M059J (cell line): ENCODE results near the gene ZFPL1. TPM values are rescaled to one million over a fixed set of nuclear protein-coding genes. Genes with fewer than 3 reads are reported as not detected.
A peak's percentile ranks its signal among the peaks of the same experiment; 100 is the strongest.

ENCODE experiments used
- DNase-seq: peaks from one replicate; pipeline ENCODE4 v3.0.0-alpha.2; 2012; ENCODE audit warnings: low read depth
- total RNA-seq: library from RNA; depleted of rRNA; stranded (reverse); fragments of >200 nt; shearing (Covaris generic); gene quantifications from 2 replicates; pipeline ENCODE4 v1.2.3, GENCODE V29; 2014; rRNA removed

Gene ZFPL1
- total RNA-seq, 1 experiment from 2014 or later: 96.0 TPM

DNA sequence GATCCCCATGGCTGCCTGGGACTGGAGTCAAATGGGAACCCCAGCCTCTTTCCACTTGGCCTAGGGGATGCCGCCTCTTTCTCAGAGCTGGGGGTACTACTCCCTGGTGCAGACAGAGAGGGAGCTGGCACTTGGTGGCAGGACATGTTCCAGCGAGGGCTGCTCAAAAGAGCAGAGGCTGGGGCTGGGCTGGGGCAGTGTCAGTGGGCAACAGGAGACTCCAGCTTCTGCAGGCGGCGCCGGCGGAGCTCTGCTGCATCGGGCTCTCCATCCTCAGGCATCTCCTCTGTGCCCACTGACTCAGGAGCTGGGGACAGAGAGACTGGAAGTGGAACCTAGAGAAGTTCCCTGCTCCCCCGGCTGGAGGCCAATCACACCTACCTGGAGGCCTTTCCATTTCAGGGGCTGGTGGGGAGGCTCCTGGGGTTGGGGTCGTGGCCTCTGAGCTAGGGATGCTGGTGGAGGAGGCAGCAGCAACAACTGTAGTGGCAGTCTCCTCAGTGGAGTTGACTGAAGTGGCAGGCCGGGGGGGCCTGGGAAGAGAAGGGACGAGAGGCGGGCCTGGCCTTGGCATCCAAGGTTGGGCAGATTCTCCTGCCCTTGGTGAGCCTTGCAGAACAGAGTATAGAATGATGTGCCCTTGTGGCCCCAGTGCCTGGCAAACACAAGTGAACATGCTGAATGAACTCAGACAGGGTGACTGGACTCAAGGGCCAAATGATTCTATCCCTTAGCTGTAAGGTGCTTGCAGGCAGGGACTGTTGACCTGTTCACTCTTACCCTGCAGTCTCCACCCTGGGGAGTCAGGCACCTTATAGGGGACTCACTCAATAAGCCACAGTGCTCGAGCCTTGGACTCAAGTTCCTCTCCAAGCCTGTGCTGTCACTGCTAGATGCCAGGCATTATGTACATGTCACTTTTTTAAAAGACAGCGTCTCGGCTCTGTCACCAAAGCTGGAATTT is 44.4 kb downstream of the ZFPL1 start:
- DNase-seq: no peak

- DNase-seq: no peak
Observed at GRCh38 chr11:65129649-65130441, 45.8 kb downstream of the ZFPL1 start.

GRCh38 chr11:65130631-65131416 is 46.8 kb downstream of the ZFPL1 start:
- DNase-seq: no peak

GRCh38 chr11:65131417-65131776 is 47.4 kb downstream of the ZFPL1 start:
- DNase-seq: no peak

DNA sequence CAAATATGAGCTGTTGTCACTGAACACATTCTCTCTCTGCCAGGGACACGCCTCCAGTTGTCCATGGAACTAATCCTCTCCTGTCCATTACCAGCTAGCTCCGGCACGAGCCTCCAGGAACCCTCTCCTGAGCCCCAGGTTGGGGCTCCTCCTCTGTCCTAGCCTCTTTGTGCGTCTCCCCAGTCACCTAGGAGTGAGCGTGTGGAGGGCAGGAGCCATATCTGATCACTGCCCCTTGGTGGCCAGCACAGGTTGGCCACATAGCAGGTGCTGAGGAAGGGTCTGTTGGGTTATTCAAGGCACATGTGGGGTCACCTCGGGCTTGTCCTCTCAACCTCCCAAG is 47.8 kb downstream of the ZFPL1 start:
- no peak for DNase-seq

- DNase-seq: no peak
Observed at GRCh38 chr11:65132238-65132987, 48.4 kb downstream of the ZFPL1 start.

GRCh38 chr11:65132988-65133700 is 49.1 kb downstream of the ZFPL1 start:
- no peak for DNase-seq

DNA sequence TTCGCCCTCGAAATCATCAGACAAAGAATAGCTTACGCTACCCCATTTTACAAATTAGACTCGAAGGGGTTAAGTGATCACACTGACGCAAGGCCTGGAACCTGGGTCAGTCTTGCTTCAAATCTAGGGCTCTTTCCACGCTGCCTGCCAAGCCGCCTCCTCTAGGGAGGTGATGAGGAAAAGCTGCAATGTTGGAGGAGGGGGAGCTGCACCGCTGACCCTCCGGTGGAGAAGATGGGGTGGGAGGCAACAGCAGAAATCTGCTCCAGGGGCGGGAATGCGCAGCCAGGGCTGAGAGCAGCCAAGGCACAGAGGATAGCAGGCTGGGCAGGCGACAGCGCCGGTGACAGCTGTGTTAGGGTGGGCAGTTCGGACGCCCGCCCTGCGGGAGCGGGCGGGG is 49.7 kb downstream of the ZFPL1 start:
- DNase-seq: no peak

DNA sequence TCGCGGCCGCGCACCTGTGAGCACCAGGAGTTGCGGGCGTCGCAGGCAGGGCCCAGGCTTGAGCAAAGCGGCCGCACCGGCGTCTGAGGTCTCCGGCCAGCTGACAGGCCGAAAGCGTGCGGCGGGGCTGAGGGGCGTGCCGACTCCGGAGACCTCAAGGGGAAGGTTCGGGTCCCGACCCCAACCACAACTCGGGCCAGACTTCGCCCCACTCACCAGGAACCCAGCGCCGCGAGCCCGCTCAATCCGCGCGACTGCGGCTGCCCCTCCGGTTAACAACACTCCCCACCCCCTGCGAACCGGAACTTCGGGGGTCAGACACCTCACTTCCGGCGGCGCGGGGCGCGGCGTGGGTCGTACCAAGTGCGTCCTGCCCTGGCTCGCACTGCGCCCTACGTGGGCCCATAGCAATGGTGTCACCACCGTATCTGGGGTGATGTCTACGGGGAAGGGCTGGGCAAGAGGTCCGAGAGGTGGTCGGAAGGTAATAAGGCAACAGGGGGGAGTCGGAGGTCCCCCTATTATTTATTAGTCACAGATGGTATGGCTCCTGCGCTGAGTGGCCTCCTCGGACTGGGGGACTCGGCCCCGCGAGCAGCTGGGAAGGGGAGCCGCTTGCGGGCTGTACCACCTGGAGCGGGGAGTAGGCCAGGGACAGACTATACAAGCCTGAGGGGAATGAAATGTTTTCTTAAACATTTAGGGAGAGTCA is 50.4 kb downstream of the ZFPL1 start, which contains the start of gene SYVN1:
Gene SYVN1, minus strand, starts transcription at position 280 of the 712 bp plus-strand sequence. CDS start 918 bp downstream, outside the sequence.
- DNase-seq: peak; percentile 86

DNA sequence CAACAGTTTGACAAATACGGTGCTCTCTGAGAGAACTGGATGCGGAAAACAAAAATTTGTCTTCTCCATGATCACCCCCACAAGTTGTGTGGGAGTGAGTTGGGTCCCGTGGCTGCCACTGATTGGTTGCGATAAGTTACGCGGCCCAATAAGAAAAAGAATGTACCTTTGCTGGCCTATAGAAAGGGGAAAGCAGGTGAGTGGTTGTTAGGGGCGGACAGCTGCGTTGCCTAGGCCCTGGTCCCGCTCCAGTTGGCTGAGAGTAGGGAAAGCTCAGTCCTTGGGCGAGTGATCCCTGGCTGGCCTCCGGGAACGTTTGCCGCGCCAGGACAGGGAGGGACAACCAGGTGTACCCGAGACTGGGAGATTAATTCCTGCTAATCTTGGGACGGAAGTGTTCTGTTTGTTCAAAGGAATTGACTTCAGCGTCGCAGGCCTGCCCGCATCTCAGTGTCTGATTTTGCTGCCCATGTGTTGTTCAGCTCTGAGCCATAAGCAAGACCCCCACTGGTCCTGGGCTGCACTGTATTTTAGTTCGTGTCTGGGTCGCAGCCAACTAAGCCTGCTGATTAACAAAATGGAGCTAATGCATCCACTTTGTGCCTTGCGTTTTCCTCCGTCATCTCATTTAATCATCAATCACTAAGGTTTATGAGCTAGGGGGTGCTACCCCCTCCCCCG is 51.1 kb downstream of the ZFPL1 start:
- peak; percentile 98 for DNase-seq

GRCh38 chr11:65135633-65136145 is 51.7 kb downstream of the ZFPL1 start:
- no peak for DNase-seq

GRCh38 chr11:65136515-65137096 is 52.6 kb downstream of the ZFPL1 start:
- DNase-seq: no peak

Other genes with a start within 250 kb of the ZFPL1 start
- 0.02 and 0.54 TPM in 2 replicates for gene CDC42BPG, start 239.6 kb upstream of the ZFPL1 start, total RNA-seq
- gene EHD1, start 205.6 kb upstream of the ZFPL1 start, total RNA-seq: 38.4 and 57.9 TPM in 2 replicates
- gene ATG2A, start 167.0 kb upstream of the ZFPL1 start, total RNA-seq: 12.6 and 16.0 TPM in 2 replicates
- gene PPP2R5B, start 159.5 kb upstream of the ZFPL1 start, total RNA-seq: 21.5 and 39.7 TPM in 2 replicates
- gene GPHA2, start 148.3 kb upstream of the ZFPL1 start, total RNA-seq: not detected in 2 replicates
- not detected in 2 replicates for gene MAJIN, start 112.1 kb upstream of the ZFPL1 start, total RNA-seq
- gene BATF2, start 87.3 kb upstream of the ZFPL1 start, total RNA-seq: 5.9 and 6.2 TPM in 2 replicates
- gene ARL2, start 70.1 kb upstream of the ZFPL1 start, total RNA-seq: 137 and 169 TPM in 2 replicates
- 17.8 and 18.3 TPM in 2 replicates for gene SNX15, start 56.8 kb upstream of the ZFPL1 start, total RNA-seq
- 11.8 and 20.0 TPM in 2 replicates for gene SAC3D1, start 43.0 kb upstream of the ZFPL1 start, total RNA-seq
- gene NAALADL1, start 25.7 kb upstream of the ZFPL1 start, total RNA-seq: 0.34 TPM in 1 of 2 replicates, not detected in the other
- gene CDCA5, start 182 bp upstream of the ZFPL1 start, total RNA-seq: 47.9 and 56.8 TPM in 2 replicates
- gene VPS51, start 12.0 kb downstream of the ZFPL1 start, total RNA-seq: 117 and 170 TPM in 2 replicates
- 2.1 and 7.0 TPM in 2 replicates for gene TM7SF2, start 27.6 kb downstream of the ZFPL1 start, total RNA-seq
- 13.9 and 17.7 TPM in 2 replicates for gene ZNHIT2, start 33.5 kb downstream of the ZFPL1 start, total RNA-seq
- 290 and 443 TPM in 2 replicates for gene FAU, start 37.9 kb downstream of the ZFPL1 start, total RNA-seq
- 68.9 and 87.8 TPM in 2 replicates for gene MRPL49, start 38.1 kb downstream of the ZFPL1 start, total RNA-seq
- 27.0 and 37.8 TPM in 2 replicates for gene SYVN1, start 50.3 kb downstream of the ZFPL1 start, total RNA-seq
- gene SPDYC, start 86.0 kb downstream of the ZFPL1 start, total RNA-seq: not detected in 2 replicates
- gene CAPN1, start 97.7 kb downstream of the ZFPL1 start, total RNA-seq: 208 and 246 TPM in 2 replicates
- gene POLA2, start 177.7 kb downstream of the ZFPL1 start, total RNA-seq: 47.8 and 62.9 TPM in 2 replicates
- gene CDC42EP2, start 230.6 kb downstream of the ZFPL1 start, total RNA-seq: 0.07 and 1.6 TPM in 2 replicates
- 31.5 and 43.5 TPM in 2 replicates for gene DPF2, start 249.6 kb downstream of the ZFPL1 start, total RNA-seq